Activated CD8-positive, alpha-beta T cell treated with anti-CD3 and anti-CD28 coated beads, Interleukin-2, amount 10 ng/mL, durations not matched to agents 7 days and 5 days (primary cell): Measurements from ENCODE around the gene CXCL8. TPM values are rescaled to one million over a fixed set of nuclear protein-coding genes. Genes with fewer than 3 reads are reported as not detected.

Experiments
- ATAC-seq: fragments of 150-1000 bp; cut with Tn5 transposase; one replicate; pipeline ENCODE4 v1.10.0; 2021; ENCODE audit warnings: moderate library complexity
- CTCF ChIA-PET: fragments of 350-600 bp; sonication (Branson Sonifier 250); formaldehyde crosslinking; loops from one replicate; lab custom pipeline; 2021; ENCODE audit warnings: antibody characterized with exemption; lab: Charles Lee
- POLR2A ChIA-PET: fragments of 350-600 bp; sonication (Branson Sonifier 250); formaldehyde crosslinking; loops from one replicate; lab custom pipeline; 2021; ENCODE audit warnings: antibody characterized with exemption; lab: Charles Lee
- DNase-seq: peaks from one replicate; pipeline ENCODE4 v3.0.0-alpha.2; 2020
- H3K27ac Mint-ChIP-seq: one replicate; pipeline ENCODE4 v1.8.0; 2021; ENCODE audit warnings: mild to moderate bottlenecking, mixed read lengths
- H3K27me3 Mint-ChIP-seq: one replicate; pipeline ENCODE4 v1.8.0; 2021; ENCODE audit warnings: low read depth, mixed read lengths
- H3K36me3 Mint-ChIP-seq: one replicate; pipeline ENCODE4 v1.8.0; 2021; ENCODE audit warnings: low read depth, mixed read lengths
- H3K4me1 Mint-ChIP-seq: one replicate; pipeline ENCODE4 v1.8.0; 2021; ENCODE audit warnings: low read depth, mixed read lengths
- H3K4me3 Mint-ChIP-seq: one replicate; pipeline ENCODE4 v1.8.0; 2021; ENCODE audit warnings: mild to moderate bottlenecking, mixed read lengths
- H3K9me3 Mint-ChIP-seq: one replicate; pipeline ENCODE4 v1.8.0; 2022; ENCODE audit warnings: mixed read lengths; ENCODE audit not compliant: insufficient read depth
- total RNA-seq, 2 experiments: library from RNA; stranded (reverse); gene quantifications; one replicate each; pipeline ENCODE4 v1.2.3, GENCODE V29; 2021

The CXCL8 gene
- total RNA-seq, 2 experiments from 2014 or later, result not detected

DNA sequence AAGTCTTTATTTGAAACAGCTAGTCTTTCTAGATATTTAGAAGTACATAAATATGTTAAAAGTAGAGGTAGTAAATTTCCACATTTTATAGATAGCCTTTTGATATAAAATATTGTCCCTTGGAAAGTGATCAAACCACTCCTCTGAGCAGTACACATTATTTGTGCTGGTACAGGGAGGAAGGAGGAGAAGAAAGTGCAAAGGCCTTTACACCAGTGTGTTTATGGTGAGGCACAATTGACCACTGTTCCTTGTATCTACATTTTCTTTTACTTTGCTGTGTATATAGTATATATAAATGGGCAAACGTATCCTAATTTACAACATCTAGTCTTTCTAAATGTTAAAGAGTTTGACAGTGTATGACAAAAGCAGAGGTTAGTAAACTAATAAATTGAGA is 39.9 kb downstream of the CXCL8 start:
- Mint-ChIP-seq H3K27ac (no peak overlapping the region), H3K4me1 (no peaks in the 10 kb centered on the region), H3K4me3 (no peak overlapping the region), H3K9me3 (no peaks in the 10 kb centered on the region), H3K36me3 (no peaks in the 10 kb centered on the region), H3K27me3 (no peaks in the 10 kb centered on the region)
- no peak for DNase-seq
- CTCF ChIA-PET, result no interaction called here
- POLR2A ChIA-PET, result no interaction called here
- ATAC-seq, result no peak

DNA sequence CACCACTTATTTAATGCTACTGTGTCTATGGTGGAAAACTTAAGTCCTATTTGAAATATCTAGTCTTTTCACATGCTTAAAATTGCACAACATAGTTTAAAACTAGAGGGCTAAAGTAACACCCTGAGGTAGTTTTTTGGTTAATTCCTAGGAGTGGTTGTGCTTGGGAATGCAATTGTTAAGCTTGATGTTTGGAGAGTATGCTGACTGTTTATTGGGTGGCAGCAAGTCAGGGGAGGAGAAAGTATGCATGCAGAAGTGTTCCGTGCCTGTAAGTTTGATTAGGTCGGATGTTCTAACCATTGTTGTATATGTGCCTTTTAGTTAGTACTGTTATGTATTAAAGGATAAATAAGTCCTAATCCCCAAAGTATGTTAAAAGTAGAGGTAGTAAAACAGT is 40.5 kb downstream of the CXCL8 start:
- no peaks in the 10 kb centered on the region for H3K4me1 Mint-ChIP-seq
- H3K27me3 Mint-ChIP-seq, result no peaks in the 10 kb centered on the region
- no peak overlapping the region for H3K27ac Mint-ChIP-seq
- no peak for ATAC-seq
- DNase-seq, result no peak
- ChIA-PET POLR2A (no interaction called here), CTCF (no interaction called here)
- H3K36me3 Mint-ChIP-seq, result no peaks in the 10 kb centered on the region
- no peaks in the 10 kb centered on the region for H3K9me3 Mint-ChIP-seq
- no peak overlapping the region for H3K4me3 Mint-ChIP-seq

DNA sequence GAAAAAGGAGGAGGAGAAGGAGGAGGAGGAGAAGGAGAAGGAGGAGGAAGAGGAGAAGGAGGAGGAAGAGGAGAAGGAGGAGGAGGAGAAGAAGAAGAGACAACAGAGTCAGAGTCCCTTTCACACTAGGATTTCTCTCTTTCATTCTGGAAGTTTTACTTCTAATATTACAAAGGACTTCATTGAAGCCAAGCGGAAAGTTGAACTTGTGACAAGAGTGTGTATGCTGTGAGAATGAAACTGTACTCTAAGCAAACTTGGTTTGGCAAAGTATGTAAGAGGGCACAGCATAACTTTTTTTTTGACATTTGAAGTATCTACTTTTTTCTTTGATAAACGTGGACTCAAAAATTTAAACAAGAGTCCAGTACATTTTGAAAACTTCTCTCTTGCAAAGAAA is 48.0 kb downstream of the CXCL8 start:
- H3K9me3 Mint-ChIP-seq, result no peaks in the 10 kb centered on the region
- no peaks in the 10 kb centered on the region for H3K27me3 Mint-ChIP-seq
- POLR2A ChIA-PET, result no interaction called here
- DNase-seq (no peak), ATAC-seq (no peak)
- H3K36me3 Mint-ChIP-seq, result no peaks in the 10 kb centered on the region
- no peak overlapping the region for H3K4me3 Mint-ChIP-seq
- CTCF ChIA-PET, result no interaction called here
- H3K4me1 Mint-ChIP-seq, result no peaks in the 10 kb centered on the region
- no peak overlapping the region for H3K27ac Mint-ChIP-seq

Other genes starting within 250 kb of the CXCL8 start
- not detected for gene RASSF6, start 120.1 kb upstream of the CXCL8 start, total RNA-seq
- gene CXCL6, start 96.1 kb downstream of the CXCL8 start, total RNA-seq, result not detected
- gene PF4V1, start 112.7 kb downstream of the CXCL8 start, total RNA-seq, result not detected
- gene CXCL1, start 128.8 kb downstream of the CXCL8 start, total RNA-seq, result not detected
- not detected for gene PF4, start 241.5 kb downstream of the CXCL8 start, total RNA-seq
- not detected for gene PPBP, start 247.6 kb downstream of the CXCL8 start, total RNA-seq